ENCODE results near the gene ISLR2.

The ISLR2 gene

DNA sequence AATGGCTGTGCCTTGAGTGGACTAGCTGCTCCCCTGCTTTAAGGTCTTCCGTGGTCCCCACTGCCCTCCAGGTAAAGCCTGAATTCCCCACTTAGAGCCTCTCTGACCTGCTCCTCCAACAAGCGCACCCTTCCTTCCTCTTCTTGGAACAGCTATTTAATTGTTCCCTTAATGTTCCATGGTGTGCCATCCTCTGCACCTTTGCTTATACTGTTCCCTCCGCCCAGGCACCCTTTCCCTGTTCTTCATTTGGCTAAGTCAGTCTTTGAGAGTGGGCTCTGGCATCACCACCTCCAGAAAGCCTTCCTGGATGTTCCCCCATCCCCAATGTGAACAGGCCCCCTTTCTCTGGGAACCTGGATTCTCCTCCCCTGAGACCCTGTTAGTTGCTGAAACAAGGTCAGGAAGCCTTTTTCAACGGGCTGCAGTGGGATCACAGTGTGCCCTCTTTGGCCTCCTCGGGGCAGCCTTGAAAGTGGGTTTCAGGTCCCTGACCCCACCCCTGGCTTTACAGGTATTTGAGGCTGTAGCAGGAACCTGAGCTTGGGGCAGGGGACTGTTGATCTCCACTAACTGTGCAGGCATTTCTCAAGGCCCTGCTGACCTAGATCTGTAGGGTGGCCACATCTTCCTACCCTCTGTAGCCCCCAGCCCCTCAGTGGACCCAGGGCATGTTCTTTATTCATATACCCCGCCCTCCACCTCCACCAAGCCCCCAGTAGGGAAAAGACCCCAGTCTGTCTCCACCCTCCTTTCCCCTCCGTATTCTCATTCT lies 48.1 kb downstream of the ISLR2 start:
- DNase-seq: no peak

DNA sequence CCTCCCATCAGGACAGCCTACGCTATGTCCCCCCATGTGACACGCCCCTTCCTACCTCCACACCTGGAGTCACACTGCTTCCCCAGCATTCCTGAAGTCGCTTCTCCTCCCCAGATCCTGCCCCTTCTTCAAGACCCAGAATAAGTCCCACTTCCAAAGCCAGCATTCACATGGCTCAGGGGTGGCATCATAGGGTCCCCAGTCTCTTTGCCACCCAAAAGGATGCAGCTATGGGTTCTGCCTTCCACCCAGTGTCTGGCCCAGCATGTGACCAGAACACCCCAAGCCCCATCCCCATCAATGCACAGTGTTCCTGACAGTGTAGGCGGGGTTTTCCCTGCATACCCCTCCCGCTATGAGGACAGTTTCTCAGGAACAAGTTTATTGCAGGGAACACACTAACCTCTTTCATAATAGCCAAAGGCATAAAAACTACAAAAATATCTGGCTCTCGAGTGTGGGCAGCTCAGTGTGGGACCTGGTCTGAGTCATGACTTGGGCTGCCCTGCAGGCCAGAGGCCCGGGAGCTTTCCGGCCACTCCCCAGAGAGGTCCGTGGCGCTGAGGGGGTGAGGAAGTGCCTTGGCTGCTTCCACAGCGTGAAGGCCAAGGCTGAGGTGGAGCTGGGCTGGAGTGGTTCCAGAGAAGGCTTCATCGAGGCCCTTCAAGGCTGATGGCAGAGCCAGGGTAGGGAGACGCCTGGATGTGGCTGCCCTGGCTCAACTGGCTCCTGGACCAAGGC lies 48.9 kb downstream of the ISLR2 start:
- no peak for DNase-seq

DNA sequence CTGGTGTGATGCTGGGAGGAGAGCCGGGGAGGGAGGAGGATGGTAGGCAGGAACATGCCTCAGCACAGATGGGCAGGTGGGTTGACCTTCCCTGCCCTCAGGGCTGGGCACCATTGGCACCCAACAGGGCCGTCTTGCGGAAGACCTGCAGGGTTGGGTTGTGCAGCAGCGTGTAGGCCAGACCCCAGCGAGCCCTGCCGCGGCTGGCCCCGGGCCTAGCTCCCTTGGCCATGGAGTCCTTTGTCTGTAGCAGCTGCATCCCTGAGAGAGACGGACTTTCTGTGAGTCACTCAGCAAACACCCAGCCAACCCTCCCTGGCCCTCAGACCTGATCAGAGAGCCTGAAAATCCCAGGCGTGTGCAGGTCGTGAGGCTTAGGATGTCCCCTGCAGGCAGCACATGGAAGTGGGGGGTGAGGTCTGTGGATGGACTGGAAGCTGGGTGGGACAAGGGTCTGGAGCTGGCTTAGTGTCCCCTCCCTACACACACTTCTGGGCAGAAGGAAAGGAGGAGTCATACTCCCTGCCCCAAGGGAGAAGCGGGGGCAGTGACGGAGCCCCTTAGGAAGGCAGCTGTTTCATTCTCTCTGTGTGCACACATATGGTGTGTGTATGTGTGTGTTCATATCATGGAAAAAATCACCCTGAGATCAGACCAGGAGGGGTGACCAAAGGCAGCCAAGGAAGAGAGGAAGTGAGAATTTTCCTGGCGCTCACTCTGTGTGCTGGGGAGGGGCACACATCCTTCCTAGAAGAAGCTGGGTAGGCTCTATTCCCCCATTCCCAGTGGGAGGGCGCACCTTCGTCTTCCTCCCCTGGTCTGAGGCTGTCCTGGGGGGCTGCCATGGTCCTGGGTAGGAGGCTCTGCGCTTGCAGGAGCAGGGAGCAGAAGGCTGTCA lies 49.8 kb downstream of the ISLR2 start:
- DNase-seq: no peak

DNA sequence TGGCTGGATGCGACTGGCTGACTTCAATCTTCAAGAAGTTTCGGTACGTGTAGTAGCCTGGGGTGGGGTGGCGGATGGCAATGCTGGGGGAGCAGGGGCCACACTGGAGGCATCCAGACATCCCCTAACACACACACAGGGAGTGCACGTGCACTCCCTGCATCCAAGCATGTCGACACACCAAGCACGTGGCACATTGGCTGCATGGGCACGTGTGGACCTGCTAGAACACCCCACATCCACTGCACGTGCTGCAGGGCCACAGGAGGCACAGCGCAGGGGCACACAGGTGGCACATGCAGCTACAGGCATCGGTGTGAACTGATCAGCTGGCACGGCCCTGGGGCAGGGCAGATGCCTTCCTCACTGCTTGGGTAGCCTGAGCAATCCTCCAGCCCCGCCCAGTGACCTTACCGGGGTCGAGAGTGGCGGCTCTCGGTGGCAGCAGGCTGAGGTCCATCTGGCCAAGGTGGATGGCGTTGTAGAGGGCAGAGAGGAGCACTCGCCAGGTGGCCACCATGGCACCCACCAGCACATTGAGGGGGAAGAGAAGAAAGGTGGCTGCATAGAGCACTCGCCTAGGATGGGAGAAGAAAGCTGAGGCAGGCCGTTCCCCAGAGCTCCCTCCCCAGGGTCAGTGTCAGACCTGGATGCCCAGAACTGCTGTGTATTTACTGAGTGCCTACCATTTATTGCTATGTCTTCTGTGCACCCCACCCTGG lies 50.7 kb downstream of the ISLR2 start:
- no peak for DNase-seq

DNA sequence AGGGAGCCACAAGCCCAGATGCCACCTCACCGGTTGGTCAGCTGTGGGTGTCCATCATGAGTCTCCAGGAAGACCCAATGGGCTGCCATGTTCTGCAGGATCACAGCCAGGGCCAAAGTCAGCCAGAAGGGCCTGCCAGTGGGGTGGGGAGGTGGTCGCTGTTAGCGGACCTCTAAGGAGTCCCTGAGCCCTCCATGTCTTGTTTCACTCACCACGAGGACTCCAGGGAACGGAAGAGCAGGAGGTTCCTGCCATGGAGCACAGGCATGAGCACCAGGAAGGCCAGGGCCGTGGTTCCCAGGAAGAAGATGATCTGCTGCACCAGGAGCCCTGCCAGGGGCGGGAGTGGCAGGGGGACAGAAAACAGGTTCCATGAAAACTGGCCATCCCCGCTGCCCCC lies 51.7 kb downstream of the ISLR2 start:
- no peak for DNase-seq

DNA sequence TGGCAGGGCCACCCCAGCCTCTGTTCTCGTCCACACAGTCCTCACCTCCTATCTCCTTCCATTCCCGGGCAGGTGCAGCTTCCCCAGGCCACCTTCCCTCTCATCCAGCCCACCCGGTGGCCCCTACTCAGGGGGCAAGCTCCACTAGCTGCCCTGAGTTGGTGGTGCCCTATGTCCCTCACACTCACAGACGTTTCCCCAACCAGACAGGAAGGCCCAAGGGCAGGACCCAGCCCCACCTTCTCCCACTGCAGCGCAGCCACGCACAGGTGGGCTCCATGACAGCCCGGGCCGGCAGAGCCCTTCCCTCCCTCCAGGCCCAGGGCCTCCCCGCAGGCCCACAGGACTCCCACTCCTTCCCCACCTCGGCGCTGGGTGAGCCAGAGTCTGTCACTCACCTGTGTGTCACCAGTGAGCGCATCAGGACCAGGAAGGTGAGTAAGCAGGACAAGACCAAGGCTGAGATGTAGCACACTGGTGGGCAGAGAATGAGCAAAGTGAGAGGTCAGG lies 54.3 kb downstream of the ISLR2 start:
- DNase-seq: no peak

DNA sequence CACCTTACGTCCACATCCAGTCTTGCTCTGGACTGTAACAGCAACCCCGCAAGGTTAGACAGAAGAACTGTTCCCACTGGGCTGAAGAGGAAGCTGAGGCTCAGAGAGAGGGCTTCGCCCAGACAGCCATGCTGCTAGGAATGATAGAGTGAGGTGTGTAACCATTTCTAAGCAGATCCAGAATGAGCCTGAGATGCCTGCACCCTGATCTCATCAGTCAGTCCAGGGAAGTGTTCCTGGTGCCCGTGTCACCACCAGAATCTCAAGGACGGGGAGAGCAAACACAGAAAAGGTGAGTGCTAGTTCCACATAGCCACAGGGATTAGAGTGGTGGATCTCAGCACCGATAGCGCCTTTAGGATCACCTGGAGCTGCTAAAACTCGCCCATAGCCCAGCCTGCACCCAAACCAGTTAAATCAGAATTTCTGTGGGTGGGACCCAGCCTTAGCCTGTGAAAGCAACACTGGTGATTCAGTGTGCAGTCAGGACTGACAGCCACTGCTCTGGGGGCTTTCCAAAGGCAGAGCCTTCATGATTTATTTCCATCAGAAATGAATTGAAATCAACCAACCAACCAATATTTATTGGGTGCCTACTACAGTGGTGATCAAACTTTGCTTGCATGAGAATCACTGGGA lies 55.4 kb downstream of the ISLR2 start:
- no peak for DNase-seq

Data from CD4-positive, alpha-beta T cell treated with Interleukin-17A for 1 hour (primary cell).